GM21528 (cell line): ENCODE measurements around the gene RER1.
"Not testable (repeated sequence)": the region's sequence is repeated elsewhere in the genome, so short reads cannot be mapped to it uniquely, and the experiment has no call there.

Experiments used
- ATAC-seq: cut with Tn5 transposase; IDR thresholded peaks from one replicate; pipeline ENCODE4 v1.9.1; 2021; ENCODE audit warnings: mild to moderate bottlenecking, moderate library complexity; ENCODE audit not compliant: unreplicated experiment, low FRiP score

The RER1 gene

DNA sequence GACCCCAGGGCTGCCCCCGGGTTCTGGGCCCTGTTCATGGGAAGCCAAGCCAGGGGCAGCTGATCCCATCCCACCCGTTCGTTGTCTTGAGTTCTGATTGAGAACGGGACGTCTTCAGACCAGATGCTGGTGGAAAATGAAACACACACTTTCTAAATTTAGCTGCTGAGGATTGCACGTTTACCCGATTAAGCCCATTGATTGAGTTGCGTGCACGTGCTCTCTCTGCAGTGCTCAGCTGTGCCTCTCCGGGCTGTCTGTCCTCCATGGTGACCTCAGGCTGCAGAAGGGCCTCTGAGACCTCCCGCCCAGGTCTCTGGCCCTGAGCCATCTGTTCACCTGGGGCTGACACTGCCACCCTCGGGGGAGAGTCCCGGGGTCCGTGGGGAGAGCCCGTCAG lies 47.7 kb downstream of the RER1 start:
- no peak for ATAC-seq

DNA sequence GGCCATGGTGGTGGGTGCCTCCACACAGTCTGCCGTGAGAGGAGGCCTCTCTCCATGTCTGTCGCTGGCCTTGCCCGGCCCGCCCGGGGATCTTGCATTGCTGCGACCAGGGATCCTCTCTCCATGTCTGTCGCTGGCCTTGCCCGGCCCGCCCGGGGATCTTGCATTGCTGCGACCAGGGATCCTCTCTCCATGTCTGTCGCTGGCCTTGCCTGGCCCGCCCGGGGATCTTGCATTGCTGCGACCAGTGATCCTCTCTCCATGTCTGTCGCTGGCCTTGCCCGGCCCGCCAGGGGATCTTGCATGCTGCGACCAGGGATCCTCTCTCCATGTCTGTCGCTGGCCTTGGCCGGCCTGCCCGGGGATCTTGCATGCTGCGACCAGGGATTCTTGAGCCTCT lies 48.7 kb downstream of the RER1 start:
- not testable (repeated sequence) for ATAC-seq

DNA sequence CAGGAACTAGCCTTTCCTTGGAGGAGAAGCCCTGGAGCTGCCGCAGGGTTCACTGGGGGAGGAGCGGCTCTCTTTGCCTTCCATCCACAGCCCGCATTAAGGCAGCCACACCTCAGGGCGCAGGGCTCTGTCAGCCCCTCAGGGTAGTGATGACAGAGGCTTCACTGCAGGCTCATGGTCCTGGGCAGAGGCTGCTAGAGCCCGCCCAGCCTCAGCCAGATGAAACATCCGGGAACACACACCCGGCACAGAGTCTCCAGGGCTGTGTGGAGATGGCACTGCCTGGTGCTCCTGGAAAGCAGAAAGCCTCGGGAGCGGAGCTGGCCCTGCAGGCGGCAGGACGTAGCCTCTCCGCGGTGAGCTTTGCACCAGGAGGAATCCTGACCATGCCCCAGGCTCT lies 50.1 kb downstream of the RER1 start:
- no peak for ATAC-seq

DNA sequence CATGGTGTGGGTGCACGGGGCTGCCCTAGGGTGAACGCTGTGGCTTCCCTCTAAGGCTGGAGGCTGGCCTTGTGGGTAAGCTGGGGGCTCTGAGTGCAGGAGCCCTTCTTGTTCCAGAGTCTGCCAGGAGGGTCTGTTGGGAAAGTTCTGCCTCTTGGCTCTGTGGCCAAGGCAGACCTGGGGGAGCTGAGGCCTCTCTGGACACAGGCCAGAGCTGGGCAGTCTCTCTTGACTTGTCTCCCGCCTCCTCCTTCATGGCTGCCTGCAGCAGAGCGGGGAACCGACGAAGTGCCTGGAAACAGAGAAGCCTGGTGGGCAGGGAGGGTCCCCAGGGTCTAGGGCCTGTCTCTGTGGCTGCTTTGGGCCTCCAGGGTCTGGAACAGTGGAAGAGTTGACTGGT lies 51.0 kb downstream of the RER1 start:
- no peak for ATAC-seq

DNA sequence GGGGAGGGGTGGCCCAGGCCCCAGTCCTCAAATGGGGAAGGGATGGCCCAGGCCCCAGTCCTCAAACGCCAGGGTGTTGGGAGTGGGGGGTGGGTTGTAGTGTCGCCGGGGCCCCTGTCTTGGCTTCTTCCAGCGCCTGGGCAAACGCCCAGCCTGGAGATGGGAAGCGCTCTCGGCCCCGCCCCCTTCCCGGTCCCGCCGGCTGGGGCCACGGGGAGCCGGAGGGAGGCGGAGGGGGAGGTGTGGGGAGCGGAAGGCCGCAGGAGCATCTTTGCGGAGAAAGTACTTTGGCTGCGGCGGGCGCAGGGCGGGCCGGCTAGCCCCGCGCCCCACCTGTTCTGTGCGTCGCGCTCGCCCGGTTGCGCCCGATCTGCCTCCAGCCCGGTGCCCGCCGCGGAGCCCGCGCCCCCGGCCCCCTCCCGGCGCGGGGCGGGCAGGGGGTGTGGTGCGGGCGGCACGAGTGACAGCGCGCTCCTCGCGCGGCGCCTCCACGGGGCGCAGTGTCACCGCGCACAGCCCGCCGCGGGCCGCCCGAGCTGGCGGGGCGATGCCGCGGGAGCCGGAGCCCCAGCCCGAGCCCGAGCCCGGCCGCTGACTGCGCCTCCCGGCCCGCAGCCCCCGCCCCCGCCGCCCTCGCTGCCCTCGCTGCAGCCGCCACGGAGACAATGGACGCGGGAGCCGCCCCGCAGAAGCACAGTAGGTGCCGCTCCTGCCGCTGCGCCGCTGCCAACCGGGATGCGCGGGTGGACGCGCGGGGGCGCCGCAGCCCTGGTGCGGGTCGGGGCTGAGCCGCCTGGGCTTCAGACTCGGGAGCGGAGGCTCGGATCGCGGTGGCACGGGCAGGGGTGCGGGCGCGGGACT lies 51.9 kb downstream of the RER1 start:
- ATAC-seq = no peak

DNA sequence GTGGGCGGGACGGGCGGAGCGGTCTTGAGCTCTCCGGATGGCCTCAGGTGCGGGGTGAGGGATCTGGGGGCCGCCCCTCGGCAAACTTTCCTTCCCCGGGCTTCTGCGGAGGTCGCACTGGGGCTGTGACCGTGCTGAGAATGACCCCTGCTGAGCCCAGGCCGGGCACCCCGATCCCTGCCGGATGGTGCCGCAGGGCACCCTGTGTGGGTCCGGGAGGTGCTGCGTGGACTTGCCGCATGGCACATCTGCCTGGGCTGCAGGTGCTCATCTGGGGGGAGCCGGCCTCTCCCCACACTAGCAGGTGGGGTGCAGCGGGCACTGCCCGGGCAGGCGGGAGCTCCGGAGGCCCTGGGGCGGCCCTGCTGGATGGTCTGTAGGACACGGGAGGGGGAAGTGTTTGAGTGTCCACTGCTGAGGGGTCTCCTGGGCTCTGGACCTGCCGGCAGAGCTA lies 52.5 kb downstream of the RER1 start:
- ATAC-seq = no peak

DNA sequence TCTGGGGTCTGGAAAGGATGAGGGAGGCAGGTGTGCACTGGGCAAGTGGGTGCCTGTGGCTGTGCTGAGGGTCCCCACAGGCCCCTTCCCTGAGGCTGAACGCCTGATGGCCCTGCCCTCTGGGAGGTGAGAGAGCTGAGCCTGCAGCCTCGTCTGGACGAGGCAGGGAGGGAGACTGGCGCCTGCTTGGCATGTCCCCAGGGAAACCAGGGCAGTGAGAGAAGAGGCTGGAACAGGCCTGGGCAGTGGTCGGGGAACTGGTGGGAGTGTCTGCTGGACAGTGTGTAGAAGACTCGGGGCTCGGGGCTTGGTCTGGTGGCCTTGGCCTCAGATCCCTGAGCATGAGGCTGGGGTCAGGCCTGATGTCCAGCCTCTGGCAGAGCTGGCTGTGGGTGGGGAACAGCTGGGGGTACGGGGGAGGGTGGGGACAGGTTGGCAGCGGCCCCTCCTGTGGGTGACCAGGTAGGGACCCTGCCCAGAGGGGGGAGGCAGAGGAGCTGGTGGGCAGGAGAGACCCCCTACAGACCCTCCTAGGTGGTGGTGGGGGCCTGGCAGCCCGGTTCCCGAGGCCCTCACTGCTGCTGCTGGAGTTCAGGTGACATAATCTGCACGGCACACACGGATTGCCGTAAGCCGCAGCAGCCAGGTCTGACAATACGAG lies 53.7 kb downstream of the RER1 start:
- ATAC-seq = no peak

DNA sequence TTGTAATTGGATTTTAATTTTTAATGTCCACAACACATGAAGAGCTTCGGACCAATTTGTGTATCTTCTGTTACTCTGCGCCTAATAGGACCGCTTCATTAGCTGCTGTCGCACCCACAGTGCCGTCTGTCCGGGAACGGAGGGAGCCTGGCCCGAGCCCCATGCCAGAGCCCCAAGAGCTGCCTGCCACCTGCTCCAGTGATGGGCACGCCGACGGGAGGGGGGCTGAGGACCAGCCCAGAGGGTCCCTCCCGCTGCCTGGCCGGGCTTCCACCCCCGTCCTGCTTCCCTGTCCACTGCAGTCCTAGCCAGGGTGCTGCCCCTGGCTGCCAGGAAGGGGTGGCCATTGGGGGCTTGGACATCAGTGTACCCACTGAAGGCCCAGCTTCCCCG lies 54.2 kb downstream of the RER1 start:
- ATAC-seq = no peak

DNA sequence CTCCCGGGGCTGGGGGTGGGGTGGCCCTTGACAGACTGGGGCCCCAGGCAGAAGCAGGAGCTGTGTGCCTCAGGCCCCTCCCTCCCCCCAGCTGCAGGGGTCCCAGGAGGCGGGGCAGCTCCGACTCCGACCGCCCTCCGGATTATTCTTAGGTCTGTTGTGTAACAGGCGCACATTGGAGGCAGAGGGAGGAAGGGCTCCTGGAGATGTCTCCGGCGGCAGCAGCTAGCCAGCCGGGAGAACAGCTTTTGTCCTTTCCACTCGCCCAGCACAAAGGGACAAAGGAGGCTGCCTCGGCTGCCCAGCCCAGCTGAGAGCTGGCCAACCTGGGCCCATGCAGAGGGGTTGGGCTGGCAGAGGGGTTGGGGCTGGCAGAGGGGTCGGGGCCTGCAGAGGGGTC lies 54.8 kb downstream of the RER1 start:
- no peak for ATAC-seq

DNA sequence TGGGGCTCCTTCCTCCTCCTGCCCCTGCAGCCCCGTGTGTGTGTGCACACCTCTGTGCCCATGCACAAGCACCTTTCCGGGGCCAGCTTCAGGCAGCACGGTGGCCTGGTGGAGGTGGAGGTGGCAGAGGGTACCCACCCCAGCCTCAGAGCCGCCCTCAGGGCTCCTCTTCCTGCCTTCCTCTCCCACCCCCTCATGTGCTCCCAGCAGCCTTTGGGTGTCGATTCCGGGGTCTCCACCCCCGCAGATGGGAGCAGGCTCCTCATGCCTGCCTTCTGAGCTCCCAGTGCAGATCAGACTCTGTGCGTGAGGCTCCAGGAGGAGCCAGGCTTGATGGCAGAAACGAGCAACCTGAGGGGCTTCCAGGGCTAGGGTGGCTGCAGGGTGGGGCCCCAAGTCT lies 55.2 kb downstream of the RER1 start:
- ATAC-seq = no peak

DNA sequence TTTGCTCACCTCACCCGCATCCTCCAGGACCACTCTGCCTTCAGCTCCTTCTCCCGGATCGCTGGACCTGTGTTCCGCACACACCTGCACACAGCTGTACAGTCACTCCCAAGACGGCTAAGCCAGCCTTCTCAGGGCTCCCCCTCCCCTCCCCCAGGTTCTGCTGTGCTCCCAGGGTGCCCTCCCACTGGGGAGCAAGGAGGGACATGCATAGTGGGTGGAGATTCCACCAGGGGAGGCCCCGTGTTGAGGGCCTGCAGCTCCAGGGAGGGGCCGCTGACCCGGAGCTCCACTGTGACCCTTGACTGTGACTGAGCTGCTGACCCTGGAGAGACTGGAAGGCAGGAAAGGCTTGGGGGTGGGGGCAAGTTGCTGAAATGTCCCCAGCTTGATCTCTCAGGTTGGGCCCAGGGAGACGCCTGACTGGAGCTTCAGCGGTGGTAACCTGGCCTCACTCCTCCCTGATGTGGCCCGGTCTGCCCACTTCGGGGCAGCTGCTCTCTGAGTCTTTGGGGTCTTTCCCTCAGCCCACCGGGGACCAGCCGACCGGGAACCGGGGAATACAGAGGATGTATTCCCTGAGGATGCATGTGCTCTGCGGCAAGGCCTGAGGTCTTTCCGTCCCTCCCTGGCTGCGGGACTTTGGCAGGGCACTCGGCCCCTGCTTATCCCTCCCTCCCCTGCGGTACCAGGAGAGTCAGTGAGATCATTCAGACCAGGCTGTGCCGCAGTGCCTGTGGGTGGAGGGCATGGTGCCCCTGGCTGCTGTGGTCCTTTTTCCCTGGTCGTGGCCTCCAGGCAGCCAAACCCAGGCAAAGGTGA lies 55.8 kb downstream of the RER1 start:
- ATAC-seq = no peak

DNA sequence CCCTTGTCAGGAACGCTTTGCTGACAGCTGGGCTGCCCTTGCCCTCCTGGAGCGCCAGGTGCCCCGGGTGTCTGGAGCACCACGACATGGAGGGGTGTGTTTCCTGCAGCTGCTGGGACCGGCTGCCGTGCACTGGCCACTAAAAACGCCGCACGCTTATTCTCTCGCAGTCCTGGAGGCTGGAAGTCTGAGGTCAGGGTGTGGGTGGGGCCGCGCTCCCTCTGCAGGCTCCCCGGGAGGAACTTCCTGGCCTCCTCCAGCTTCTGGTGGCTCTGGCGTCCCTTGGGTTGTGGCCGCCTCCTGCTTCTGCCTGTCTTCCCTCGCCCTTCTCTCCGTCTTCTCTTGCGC lies 56.4 kb downstream of the RER1 start:
- ATAC-seq = no peak

DNA sequence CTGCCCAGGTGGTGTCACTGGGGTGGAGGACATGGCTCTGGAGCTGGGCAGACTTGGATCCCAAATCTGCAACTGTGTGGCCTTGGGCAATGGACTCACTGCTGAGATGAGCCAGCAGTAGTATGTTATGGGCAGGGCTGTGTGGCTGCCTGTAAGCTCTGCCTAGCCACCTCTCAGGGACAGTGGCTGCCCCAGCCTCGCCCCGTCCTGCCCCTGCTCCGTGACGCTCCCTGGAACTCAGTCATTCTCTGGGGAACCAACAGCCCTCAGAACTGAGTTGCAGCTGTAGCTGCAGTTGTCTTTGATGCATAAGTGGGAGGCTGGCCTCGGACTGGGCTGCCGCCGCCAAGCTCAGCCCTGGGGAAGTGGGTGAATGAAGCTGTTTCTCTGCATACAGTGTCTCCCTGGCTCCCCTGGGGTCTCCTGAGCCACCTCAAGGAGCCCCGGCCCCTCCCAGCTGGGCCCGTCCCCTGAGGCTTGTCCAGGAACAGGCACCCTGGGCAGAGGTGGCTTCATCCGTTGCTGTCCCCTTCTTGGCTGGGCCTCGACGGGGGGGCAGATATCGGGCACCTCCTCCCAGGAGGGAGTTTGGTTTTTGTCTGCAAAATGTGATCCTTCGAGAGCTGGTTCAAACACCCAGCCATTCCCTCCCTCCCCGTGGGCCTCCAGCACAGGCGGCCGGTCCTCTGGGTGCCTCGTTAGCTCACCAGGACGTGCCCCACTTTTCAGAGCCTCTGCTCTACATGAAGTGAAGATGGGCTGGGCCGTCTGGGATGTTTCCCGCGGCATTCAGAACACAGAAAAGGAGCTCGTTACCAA lies 58.2 kb downstream of the RER1 start:
- no peak for ATAC-seq

DNA sequence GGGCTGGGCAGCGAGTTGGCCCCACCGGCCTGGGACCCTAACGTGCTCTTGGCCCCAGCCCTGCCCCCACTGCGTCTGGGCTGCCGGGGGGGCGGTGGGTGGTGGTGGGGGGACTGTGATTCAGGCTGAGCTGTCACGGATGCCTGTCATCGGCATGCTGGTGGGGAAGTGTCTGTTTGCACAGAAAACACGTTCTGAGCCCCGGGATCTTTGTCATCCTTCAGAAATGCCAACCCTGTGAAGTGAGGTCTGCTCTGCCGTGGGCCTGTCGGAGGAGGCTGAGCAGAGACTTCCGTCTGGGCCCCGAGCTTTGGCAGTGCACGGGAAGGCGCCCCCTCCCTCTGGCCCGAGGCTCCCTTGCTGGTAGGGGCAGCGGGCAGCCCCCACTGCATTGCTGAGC lies 60.1 kb downstream of the RER1 start:
- no peak for ATAC-seq

DNA sequence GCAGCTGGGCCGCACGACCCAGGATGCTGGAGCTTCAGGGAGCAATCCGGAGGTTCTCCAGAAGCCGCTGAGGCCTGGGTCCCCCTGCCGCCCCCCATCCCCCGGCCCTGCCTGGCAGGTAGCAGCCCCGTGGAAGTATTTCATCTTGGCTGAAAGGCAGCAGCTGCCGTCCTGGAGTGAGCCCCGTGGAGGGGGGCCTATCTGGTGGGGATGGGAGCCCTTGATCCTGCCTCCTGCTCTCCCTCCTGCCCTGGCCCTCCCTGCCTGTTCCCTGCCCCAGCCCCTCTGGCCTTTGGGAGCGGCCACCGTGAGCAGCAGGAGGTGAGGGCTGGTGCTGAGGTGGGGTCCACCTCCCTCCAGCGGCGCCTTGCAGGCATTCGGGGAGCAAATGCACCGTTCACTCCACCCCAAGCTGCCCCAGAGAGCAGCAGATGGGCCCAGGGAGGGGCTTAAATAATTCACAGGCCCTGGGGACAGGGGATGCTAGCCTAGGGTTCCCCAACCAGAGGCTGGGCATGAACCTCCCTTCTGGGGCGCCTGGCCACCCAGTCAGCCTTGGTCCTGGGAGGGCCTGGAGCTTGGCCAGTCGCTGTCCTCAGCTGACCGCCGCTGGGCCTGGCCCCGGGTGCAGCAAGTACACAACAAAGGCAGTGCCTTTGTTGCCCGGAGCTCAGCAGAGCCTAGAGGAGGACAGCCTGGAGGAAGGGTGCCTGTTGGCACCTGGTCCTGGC lies 60.7 kb downstream of the RER1 start:
- no peak for ATAC-seq

DNA sequence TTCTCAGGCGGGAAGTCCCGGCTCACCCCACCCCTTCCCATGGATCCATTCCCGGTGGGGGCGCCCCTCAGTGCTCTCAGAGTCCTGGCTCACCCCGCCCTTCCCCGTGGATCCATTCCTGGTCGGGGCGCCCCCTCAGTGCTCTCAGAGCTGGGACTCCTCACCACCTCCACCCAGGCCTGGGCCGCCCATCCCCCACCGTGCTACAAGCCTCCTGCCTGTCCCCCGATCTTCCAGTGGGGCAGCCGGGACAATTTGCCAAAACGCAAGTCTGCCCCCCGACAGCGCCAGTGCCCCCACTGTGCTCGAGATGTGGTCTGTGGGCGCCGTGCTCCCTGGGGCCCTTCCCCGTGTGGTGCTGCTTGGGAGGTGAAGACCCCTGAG lies 61.3 kb downstream of the RER1 start:
- ATAC-seq = no peak

DNA sequence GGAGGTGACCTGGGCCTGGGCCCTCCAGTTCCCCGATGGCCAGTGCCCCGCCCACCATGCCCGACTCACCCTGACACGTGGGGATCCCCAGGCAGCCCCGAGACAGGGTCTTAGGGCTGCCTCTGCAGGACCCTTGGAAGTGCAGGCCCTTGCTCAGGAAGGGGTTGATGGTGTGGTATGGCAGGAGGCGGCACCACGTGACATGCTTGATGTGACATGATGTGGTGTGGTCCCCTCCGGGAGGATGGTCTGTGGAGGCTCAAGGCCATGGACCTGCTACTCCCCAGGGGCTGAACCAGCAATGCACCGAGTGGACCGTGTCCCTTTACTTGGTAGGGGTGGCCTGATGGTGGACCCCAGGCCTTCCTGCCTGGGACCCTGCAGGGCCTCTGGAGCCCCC lies 62.6 kb downstream of the RER1 start:
- no peak for ATAC-seq
